SK-N-SH (cell line): ENCODE results near the gene IGF2BP2. TPM values are rescaled to one million over a fixed set of nuclear protein-coding genes. Genes with fewer than 3 reads are reported as not detected.

Experiments
- CTCF ChIA-PET: fragments of 300-600, 350-600 bp; formaldehyde crosslinking; extraction: SDS; loops from one replicate; lab custom pipeline; 2021; lab: Yijun Ruan, JAX
- POLR2A ChIA-PET: fragments of 350-600 bp; sonication (Branson Sonifier 250); formaldehyde crosslinking; extraction: SDS; loops from one replicate; lab custom pipeline; 2020; ENCODE audit warnings: antibody characterized with exemption, inconsistent platforms; lab: Yijun Ruan, JAX
- DNase-seq: peaks from one replicate; pipeline ENCODE4 v3.0.0; 2012
- H2AFZ ChIP-seq: fragments of 200-600 bp; sonication (generic); 2 replicates; pipeline ENCODE4 v1.8.1; 2016; ENCODE audit warnings: antibody characterized with exemption, mild to moderate bottlenecking, low read depth
- H3F3A ChIP-seq: fragments of 200-600 bp; sonication (generic); replicated peaks from 2 replicates; pipeline ENCODE3; 2016; ENCODE audit warnings: antibody characterized with exemption, mild to moderate bottlenecking; ENCODE audit not compliant: insufficient read depth
- H3K27ac ChIP-seq, 2 experiments: fragments of 200-500 bp in 1 of 2; fragments of 200-600 bp in 1 of 2; sonication (Bioruptor generic) in 1 of 2; sonication (generic), shearing (Covaris generic) in 1 of 2; 2 replicates each; pipeline versions ENCODE4 v1.5.1 to v1.6.1; 2014 to 2016; ENCODE audit warnings: low read depth in 2 of 2, inconsistent platforms in 1 of 2, low read length in 1 of 2, mild to moderate bottlenecking in 1 of 2, mixed read lengths in 1 of 2
- H3K27me3 ChIP-seq: fragments of 200-600 bp; sonication (generic), shearing (Covaris generic); 2 replicates; pipeline ENCODE4 v1.6.1; 2016; ENCODE audit warnings: mixed run types; ENCODE audit not compliant: insufficient read depth
- H3K36me3 ChIP-seq, 2 experiments: fragments of 200-500 bp in 1 of 2; fragments of 200-600 bp in 1 of 2; sonication (Bioruptor generic) in 1 of 2; sonication (generic) in 1 of 2; replicated peaks in 1 of 2; 2 replicates each; pipeline versions ENCODE3 to v1.5.1; 2014 to 2016; ENCODE audit warnings: low read length in 1 of 2, mild to moderate bottlenecking in 1 of 2; ENCODE audit not compliant: insufficient read depth in 2 of 2, control insufficient read depth in 1 of 2
- H3K4me1 ChIP-seq, 2 experiments: fragments of 200-500 bp in 1 of 2; fragments of 200-600 bp in 1 of 2; sonication (Bioruptor generic) in 1 of 2; sonication (generic), shearing (Covaris generic) in 1 of 2; 2 replicates each; pipeline versions ENCODE4 v1.5.1 to v1.6.1; 2014 to 2016; ENCODE audit warnings: low read depth in 1 of 2, low read length in 1 of 2, mixed run types in 1 of 2; ENCODE audit not compliant: insufficient read depth in 2 of 2, control insufficient read depth in 1 of 2
- H3K4me2 ChIP-seq: fragments of 200-600 bp; sonication (generic), shearing (Covaris generic); 2 replicates; pipeline ENCODE4 v1.6.1; 2017; ENCODE audit warnings: mixed run types
- H3K4me3 ChIP-seq, 2 experiments: fragments of 200-500 bp in 1 of 2; fragments of 200-600 bp in 1 of 2; sonication (Bioruptor generic) in 1 of 2; sonication (generic), shearing (Covaris generic) in 1 of 2; 2 replicates each; pipeline versions ENCODE4 v1.5.1 to v1.8.1; 2014 to 2016; ENCODE audit warnings: low read depth in 2 of 2, inconsistent platforms in 1 of 2, low read length in 1 of 2, mild to moderate bottlenecking in 1 of 2, mixed read lengths in 1 of 2, moderate library complexity in 1 of 2
- H3K79me2 ChIP-seq: fragments of 200-600 bp; sonication (generic); 2 replicates; pipeline ENCODE4 v1.8.1; 2017; ENCODE audit warnings: mild to moderate bottlenecking; ENCODE audit not compliant: insufficient read depth
- H3K9ac ChIP-seq: fragments of 200-600 bp; sonication (generic); 2 replicates; pipeline ENCODE4 v1.6.1; 2017; ENCODE audit warnings: mixed run types
- H3K9me2 ChIP-seq: fragments of 200-600 bp; sonication (generic); 2 replicates; pipeline ENCODE4 v1.6.1; 2017; ENCODE audit warnings: mixed run types
- H3K9me3 ChIP-seq: fragments of 200-600 bp; sonication (generic); 2 replicates; pipeline ENCODE4 v1.6.1; 2017; ENCODE audit warnings: mixed run types, mild to moderate bottlenecking, moderate library complexity
- H4K20me1 ChIP-seq: fragments of 200-600 bp; sonication (generic); 2 replicates; pipeline ENCODE4 v1.6.1; 2017; ENCODE audit warnings: mild to moderate bottlenecking, mixed run types; ENCODE audit not compliant: insufficient read depth
- CHD2 ChIP-seq: fragments of 150-350 bp; IDR thresholded peaks from 2 replicates; pipeline ENCODE4 v1.6.1; 2018; ENCODE audit warnings: low read length; ENCODE audit not compliant: partially characterized antibody
- CTCF ChIP-seq: fragments of 200-600 bp; sonication (generic); IDR thresholded peaks from 2 replicates; pipeline ENCODE4 v1.6.1; 2017; ENCODE audit warnings: antibody characterized with exemption, mild to moderate bottlenecking, moderate library complexity
- ELF1 ChIP-seq: IDR thresholded peaks from 2 replicates; pipeline ENCODE4 v1.4.0; 2012
- EP300 ChIP-seq, 2 experiments: IDR thresholded peaks; 2 replicates each; pipeline versions ENCODE4 v1.4.0 to v1.6.1; 2012; ENCODE audit warnings: borderline replicate concordance in 1 of 2, low read depth in 1 of 2, low read length in 1 of 2
- EZH2phosphoT487 ChIP-seq: fragments of 200-600 bp; sonication (generic); IDR thresholded peaks from 2 replicates; pipeline ENCODE4 v1.6.1; 2017; ENCODE audit warnings: low read depth, mixed run types, mild to moderate bottlenecking, antibody characterized with exemption, moderate library complexity, borderline replicate concordance
- GABPA ChIP-seq: IDR thresholded peaks from 2 replicates; pipeline ENCODE4 v1.4.0; 2012; ENCODE audit warnings: low read depth, mild to moderate bottlenecking
- IRF3 ChIP-seq: fragments of 150-350 bp; IDR thresholded peaks from 2 replicates; pipeline ENCODE4 v1.6.1; 2016; ENCODE audit warnings: mild to moderate bottlenecking, low read depth, low read length
- JUND ChIP-seq: IDR thresholded peaks from 2 replicates; pipeline ENCODE4 v1.4.0; 2012
- NFIC ChIP-seq: IDR thresholded peaks from 2 replicates; pipeline ENCODE4 v1.4.0; 2012; ENCODE audit warnings: borderline replicate concordance
- NRF1 ChIP-seq: IDR thresholded peaks from 2 replicates; pipeline ENCODE4 v1.6.1; 2012; ENCODE audit warnings: low read depth, mild to moderate bottlenecking, low read length
- PBX3 ChIP-seq: IDR thresholded peaks from 2 replicates; pipeline ENCODE4; 2012
- POLR2AphosphoS5 ChIP-seq: IDR thresholded peaks from 2 replicates; pipeline ENCODE4 v1.6.1; 2012; ENCODE audit warnings: low read depth, low read length
- SIN3A ChIP-seq: IDR thresholded peaks from 2 replicates; pipeline ENCODE4 v1.6.1; 2012; ENCODE audit warnings: low read depth, mild to moderate bottlenecking, low read length, moderate library complexity, borderline replicate concordance
- SMC3 ChIP-seq: IDR thresholded peaks from 2 replicates; pipeline ENCODE4 v1.6.1; 2012; ENCODE audit warnings: low read depth, low read length, improper control_type of control experiment
- TAF1 ChIP-seq: IDR thresholded peaks from 2 replicates; pipeline ENCODE4 v1.6.1; 2012; ENCODE audit warnings: low read depth, mild to moderate bottlenecking, low read length, moderate library complexity, borderline replicate concordance
- TEAD4 ChIP-seq: IDR thresholded peaks from 2 replicates; pipeline ENCODE4 v1.4.0; 2012; ENCODE audit warnings: mild to moderate bottlenecking, borderline replicate concordance; ENCODE audit not compliant: insufficient read depth
- YY1 ChIP-seq: IDR thresholded peaks from 2 replicates; pipeline ENCODE4 v1.4.0; 2012; ENCODE audit warnings: low read depth, mild to moderate bottlenecking
- WGBS: methylation state at CpG from one replicate; pipeline ENCODE4 v1.1.6; 2017; ENCODE audit warnings: low lambda C conversion rate; 5-methylcytosine and 5-hydroxymethylcytosine counted together
- polyA plus RNA-seq, 3 experiments: library from polyadenylated mRNA; depleted of rRNA; stranded (reverse); fragments of >200 nt; gene quantifications; 2 replicates each; pipeline ENCODE4 v1.2.3, GENCODE V29; 2012

IGF2BP2 gene
- polyA plus RNA-seq, 1 of the 3 experiments (the other 2 are of a cell fraction): 5.4 TPM

DNA sequence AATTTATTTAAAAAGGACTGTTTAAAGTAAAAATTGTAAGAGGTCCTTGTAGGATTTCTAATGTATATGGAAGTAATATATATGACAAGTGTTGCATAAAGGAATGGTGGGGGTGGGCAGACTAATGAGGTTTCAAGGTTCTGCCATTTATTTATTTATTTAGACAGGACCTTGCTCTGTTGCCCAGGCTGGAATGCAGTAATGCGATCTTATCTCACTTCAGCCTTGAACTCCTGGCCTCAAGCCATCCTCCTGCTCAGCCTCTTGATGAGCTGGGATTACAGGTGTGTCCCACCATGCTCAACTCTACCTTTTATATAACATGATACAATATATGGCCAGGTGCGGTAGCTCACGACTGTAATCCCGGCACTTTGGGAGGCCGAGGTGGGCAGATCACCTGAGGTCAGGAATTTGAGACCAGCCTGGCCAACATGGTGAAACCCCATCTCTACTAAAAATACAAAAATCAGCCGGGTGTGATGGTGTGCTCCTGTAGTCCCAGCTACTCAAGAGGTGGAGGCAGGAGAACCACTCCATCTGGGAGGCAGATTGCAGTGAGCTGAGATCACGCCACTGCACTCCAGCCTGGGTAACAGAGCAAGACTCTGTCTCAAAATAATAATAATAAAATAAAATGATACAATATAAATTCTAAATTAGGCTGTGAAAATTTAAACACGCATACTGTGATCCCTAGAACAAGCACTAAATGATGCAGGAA, 33.8 kb upstream of the IGF2BP2 start:
- Histone ChIP-seq H3K27me3 (no peaks in the 10 kb centered on the region), H3K27ac (no peak overlapping the region), H3K4me3 (no peak overlapping the region), H3K79me2 (no peaks in the 10 kb centered on the region), H2AFZ (no peak overlapping the region), H3K9me2 (no peaks in the 10 kb centered on the region), H4K20me1 (no peaks in the 10 kb centered on the region), H3K4me2 (no peak overlapping the region), H3K4me1 (no peaks in the 10 kb centered on the region), H3K9me3 (no peaks in the 10 kb centered on the region), H3F3A (no peaks in the 10 kb centered on the region), H3K9ac (no peak overlapping the region), H3K36me3 (no peaks in the 10 kb centered on the region)
- 72% methylated on average over 8 of the region's 8 CpGs for WGBS
- no peak for DNase-seq
- TF ChIP-seq TEAD4: no peak
- TF ChIP-seq GABPA: no peak
- ChIA-PET CTCF (interaction anchor here (1.0 kb wide), 1 partner anchor 90 kb away, joined by 3 read pairs; no protein-coding TSS in a partner anchor), POLR2A (no interaction called here)

DNA sequence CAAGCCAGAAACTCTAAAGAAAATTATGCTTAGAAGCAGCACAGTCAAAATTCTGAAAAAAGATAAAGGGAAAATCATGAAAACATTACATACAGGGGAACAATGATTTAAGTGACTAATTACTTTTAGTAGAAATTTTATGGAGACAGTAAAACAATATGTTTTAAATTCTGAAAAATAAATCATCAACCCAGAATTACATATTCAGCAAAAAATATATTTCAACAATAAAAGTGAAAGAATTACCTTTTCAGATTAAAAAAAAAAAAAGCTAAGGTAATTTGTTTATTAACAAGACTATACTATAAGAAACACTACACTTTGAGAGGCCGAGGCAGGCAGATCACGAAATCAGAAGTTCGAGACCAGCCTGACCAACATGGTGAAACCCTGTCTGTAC, 32.4 kb upstream of the IGF2BP2 start:
- POLR2A ChIA-PET: no interaction called here
- TF ChIP-seq ELF1: no peak
- TF ChIP-seq SMC3: no peak
- no peak for TF ChIP-seq POLR2AphosphoS5
- TF ChIP-seq TAF1: no peak
- TF ChIP-seq EP300 (IDR thresholded peaks at IDR 0.05; ENCODE audit: borderline replicate concordance in 1 of 2, low read depth in 1 of 2, low read length in 1 of 2): no peak
- TF ChIP-seq TEAD4: no peak
- no peak for TF ChIP-seq JUND
- no peak for TF ChIP-seq GABPA
- TF ChIP-seq EZH2phosphoT487: no peak
- no peak for TF ChIP-seq NRF1
- no peak for TF ChIP-seq YY1
- no peak for TF ChIP-seq CTCF
- TF ChIP-seq SIN3A: no peak
- no peak for TF ChIP-seq PBX3
- TF ChIP-seq NFIC: no peak
- no peak for TF ChIP-seq IRF3
- TF ChIP-seq CHD2: no peak
- no peak overlapping the region for H2AFZ ChIP-seq
- no peak overlapping the region for H3K9ac ChIP-seq
- H3K4me2 ChIP-seq: no peak overlapping the region
- H3K4me3 ChIP-seq: no peak overlapping the region
- H3K9me3 ChIP-seq: no peaks in the 10 kb centered on the region
- H3K4me1 ChIP-seq: no peaks in the 10 kb centered on the region
- H3K9me2 ChIP-seq: no peaks in the 10 kb centered on the region
- no peaks in the 10 kb centered on the region for H3F3A ChIP-seq
- H4K20me1 ChIP-seq: no peaks in the 10 kb centered on the region
- H3K27ac ChIP-seq: no peak overlapping the region
- no peak for DNase-seq
- H3K27me3 ChIP-seq: no peaks in the 10 kb centered on the region
- H3K36me3 ChIP-seq: no peaks in the 10 kb centered on the region
- WGBS: 59% methylated on average over 3 of the region's 3 CpGs
- CTCF ChIA-PET: no interaction called here
- no peaks in the 10 kb centered on the region for H3K79me2 ChIP-seq
